ENCODE measurements around the gene KIF20A.
"Not testable (repeated sequence)": the region's sequence is repeated elsewhere in the genome, so short reads cannot be mapped to it uniquely, and the experiment has no call there.

DNA sequence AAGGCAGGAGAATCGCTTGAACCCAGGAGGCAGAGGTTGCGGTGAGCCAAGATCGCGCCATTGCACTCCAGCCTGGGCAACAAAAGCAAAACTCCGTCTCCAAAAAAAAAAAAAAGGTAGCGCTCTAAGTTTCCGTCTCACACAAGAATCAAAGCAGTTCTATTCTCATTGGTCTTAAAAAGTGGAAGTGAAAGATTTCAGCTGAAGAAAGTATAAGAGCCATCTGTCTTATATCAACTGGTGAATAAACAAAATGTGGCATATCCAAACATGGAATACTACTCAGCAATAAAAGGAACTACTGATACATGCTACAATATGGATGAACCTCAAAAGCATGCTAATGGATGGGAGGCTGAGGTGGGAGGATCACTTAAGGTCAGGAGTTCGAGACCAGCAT lies 14.9 kb downstream of the KIF20A start:
- TF ChIP-seq SMC3, EP300 (IDR thresholded peaks at IDR 0.05): not testable (repeated sequence)
